SJSA1 (cell line): ENCODE results near the gene NCOA5. TPM values are rescaled to one million over a fixed set of nuclear protein-coding genes. Genes with fewer than 3 reads are reported as not detected.

Experiments
- DNase-seq, 2 experiments: peaks; one replicate each; pipeline ENCODE4 v3.0.0-alpha.2; 2015 to 2020; ENCODE audit warnings: low spot score in 2 of 2, low read depth in 1 of 2
- H3K27ac ChIP-seq: fragments of 250-450 bp; sonication (Bioruptor Pico); 2 replicates; pipeline ENCODE4 v1.5.1; 2020; ENCODE audit warnings: mild to moderate bottlenecking, moderate library complexity
- H3K27me3 ChIP-seq: fragments of 250-450 bp; sonication (Bioruptor Pico); replicated peaks from 2 replicates; pipeline ENCODE4 v1.5.1; 2020; ENCODE audit warnings: mild to moderate bottlenecking, moderate library complexity
- H3K36me3 ChIP-seq: fragments of 250-450 bp; sonication (Bioruptor Pico); 2 replicates; pipeline ENCODE4 v1.5.1; 2020; ENCODE audit warnings: mild to moderate bottlenecking
- H3K4me1 ChIP-seq: fragments of 250-450 bp; sonication (Bioruptor Pico); replicated peaks from 2 replicates; pipeline ENCODE4 v1.6.1; 2021; ENCODE audit warnings: mild to moderate bottlenecking
- H3K4me3 ChIP-seq: fragments of 250-450 bp; sonication (Bioruptor Pico); 2 replicates; pipeline ENCODE4 v1.5.1; 2020; ENCODE audit warnings: mild to moderate bottlenecking
- H3K9me3 ChIP-seq: fragments of 250-450 bp; sonication (Bioruptor Pico); replicated peaks from 2 replicates; pipeline ENCODE4 v1.5.1; 2020; ENCODE audit warnings: mild to moderate bottlenecking
- total RNA-seq: library from RNA; depleted of rRNA; stranded (reverse); fragments of >200 nt; shearing (Covaris generic); gene quantifications from 2 replicates; pipeline ENCODE4 v1.2.3, GENCODE V29; 2014

Gene NCOA5
- total RNA-seq, 1 experiment from 2014 or later, result 25.8 TPM

DNA sequence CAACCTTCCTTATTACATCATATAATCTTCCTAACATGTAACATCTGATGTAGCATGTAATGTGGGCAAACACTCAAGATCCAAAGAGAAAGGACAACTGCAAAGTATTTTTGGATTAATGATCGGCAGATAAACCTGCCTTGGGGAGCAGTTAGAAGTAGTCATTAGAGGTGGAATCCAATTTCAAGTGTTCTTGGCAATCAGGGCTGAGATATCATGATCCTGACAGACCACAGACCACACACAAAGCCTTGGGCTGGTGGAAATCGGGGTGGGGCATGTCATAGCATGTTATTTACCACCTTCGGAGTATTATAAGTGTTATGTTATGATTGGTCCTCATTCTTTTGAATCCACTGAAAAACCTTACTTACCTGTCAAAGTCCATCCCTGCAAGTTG is 16.3 kb downstream of the NCOA5 start:
- H3K4me1 ChIP-seq, result peaks cover 25% of the 10 kb centered on the region
- H3K9me3 ChIP-seq, result no peaks in the 10 kb centered on the region
- H3K36me3 ChIP-seq, result peaks cover 56% of the 10 kb centered on the region
- no peaks in the 10 kb centered on the region for H3K27me3 ChIP-seq
- no peak for DNase-seq
- H3K4me3 ChIP-seq, result no peak overlapping the region
- H3K27ac ChIP-seq, result no peak overlapping the region

DNA sequence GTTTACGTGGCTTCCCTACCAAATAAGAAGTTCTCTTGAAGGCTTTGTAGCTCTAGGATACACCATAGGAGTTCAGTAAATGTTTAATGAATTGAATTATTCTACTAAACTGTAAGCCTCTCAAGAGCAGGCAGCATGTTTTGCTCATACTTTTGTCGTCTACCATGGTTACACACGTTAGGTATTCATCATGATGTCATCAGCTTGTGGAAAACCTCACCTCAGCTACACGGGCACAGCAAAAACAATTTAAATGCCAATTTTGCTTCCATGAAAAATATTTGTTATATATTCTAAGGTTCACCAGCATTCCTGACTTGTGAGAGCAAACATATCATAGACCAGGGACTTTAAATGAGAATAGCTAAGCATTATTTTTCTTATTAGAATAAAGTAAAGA is 16.7 kb downstream of the NCOA5 start:
- Histone ChIP-seq H3K4me3 (no peak overlapping the region), H3K27me3 (no peaks in the 10 kb centered on the region), H3K4me1 (peaks cover 25% of the 10 kb centered on the region), H3K9me3 (no peaks in the 10 kb centered on the region), H3K27ac (no peak overlapping the region), H3K36me3 (peaks cover 56% of the 10 kb centered on the region)
- no peak for DNase-seq

DNA sequence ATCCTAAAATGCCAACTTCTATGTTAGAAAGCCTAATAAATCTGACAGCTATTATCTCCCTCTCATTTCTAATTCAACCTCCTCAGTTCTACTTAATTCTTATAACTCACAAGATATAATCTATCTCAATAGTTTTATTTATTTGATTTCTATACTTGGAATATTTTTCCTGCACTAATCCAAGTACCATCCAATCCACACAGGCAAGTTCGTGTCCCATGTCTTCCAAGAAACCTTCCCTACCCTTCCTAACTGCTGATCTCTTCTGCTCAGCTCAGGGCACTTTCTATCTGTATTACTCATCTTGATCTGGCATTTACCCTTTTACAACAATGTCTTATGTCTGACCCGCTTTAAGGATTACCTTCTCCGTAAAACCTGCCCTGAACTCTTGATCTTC is 18.2 kb downstream of the NCOA5 start:
- H3K27ac ChIP-seq, result no peak overlapping the region
- no peaks in the 10 kb centered on the region for H3K27me3 ChIP-seq
- peaks cover 25% of the 10 kb centered on the region for H3K4me1 ChIP-seq
- H3K9me3 ChIP-seq, result no peaks in the 10 kb centered on the region
- H3K4me3 ChIP-seq, result no peak overlapping the region
- no peak for DNase-seq
- H3K36me3 ChIP-seq, result peaks cover 61% of the 10 kb centered on the region

DNA sequence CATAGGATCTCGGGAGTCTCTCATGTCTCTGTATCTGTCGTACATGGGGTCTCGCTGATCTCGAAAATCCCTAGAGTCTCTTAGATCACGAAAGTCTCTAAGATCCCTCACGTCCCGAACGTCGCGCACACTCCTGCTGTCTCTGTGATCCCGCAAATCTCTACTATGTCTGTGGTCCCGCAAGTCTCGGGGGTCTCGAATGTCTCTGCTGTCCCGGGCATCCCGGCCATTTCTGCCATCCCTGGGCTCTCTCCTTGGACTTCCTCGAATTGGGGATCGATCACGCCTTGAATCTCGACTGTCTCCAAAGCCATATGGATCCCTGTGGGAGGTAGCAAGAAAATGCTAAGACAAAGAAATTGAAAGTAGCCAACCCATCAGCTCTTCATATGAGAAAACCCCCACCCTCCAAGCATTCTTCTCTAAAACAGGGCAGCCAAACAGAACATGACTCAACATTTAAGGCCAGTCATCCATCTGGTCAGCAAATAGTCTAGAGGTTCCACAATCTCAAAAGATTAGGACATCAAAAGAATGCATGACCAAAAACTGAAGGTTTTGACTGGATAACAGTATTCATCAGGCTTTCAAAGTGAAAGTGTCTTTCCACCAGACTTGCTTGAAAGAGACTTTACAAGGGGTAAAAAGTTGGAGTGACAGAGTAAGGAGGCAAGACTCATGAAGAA is 19.4 kb downstream of the NCOA5 start:
- H3K4me1 ChIP-seq, result peaks cover 25% of the 10 kb centered on the region
- no peaks in the 10 kb centered on the region for H3K27me3 ChIP-seq
- DNase-seq, result peak in 1 of 2 experiments; percentile 24
- H3K4me3 ChIP-seq, result no peak overlapping the region
- peaks cover 67% of the 10 kb centered on the region for H3K36me3 ChIP-seq
- no peak overlapping the region for H3K27ac ChIP-seq
- H3K9me3 ChIP-seq, result no peaks in the 10 kb centered on the region

DNA sequence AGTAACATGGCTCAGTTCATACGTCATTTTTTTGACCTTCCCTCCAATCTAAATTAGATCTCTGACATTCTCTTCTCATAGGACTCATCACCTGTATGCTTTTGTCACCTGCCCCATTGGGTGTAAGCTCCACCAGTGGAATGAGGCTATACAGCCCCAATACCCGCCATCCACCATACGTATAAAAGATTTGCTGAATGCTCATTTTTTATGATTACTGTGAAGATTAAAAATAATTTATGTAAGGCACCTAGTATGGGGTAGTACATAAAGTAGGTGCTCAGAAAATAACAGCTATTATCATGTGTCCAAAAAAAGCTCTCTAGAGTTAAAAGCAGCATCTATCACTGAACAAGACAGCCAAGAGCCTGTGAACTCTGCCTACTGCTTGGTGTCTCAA is 24.1 kb downstream of the NCOA5 start:
- peaks cover 87% of the 10 kb centered on the region for H3K36me3 ChIP-seq

DNA sequence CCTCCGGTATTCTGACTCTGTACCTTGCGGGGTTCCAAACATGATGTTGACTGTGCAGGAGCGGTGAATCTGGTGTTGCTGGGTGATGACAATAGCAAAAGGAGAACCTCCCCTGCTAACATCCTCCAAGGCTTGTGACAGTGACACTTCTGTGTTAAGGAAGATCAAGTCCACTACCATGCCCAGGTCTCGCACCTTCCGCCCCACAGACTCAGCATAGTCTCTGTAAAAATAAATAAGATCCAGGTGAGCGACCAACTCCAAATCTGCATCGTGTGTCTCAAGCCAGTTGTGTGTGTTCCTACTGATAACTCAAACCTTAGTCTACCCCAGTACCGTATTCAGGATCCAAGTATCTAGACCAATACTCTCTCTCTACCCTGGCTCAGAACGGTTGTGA is 24.8 kb downstream of the NCOA5 start:
- no peak overlapping the region for H3K4me3 ChIP-seq
- H3K27me3 ChIP-seq, result no peaks in the 10 kb centered on the region
- H3K27ac ChIP-seq, result no peak overlapping the region
- peaks cover 88% of the 10 kb centered on the region for H3K36me3 ChIP-seq
- no peaks in the 10 kb centered on the region for H3K9me3 ChIP-seq
- no peak for DNase-seq
- no peaks in the 10 kb centered on the region for H3K4me1 ChIP-seq

More for the DNA sequence above, 24.1 kb downstream of the NCOA5 start:
- H3K27ac ChIP-seq, result no peak overlapping the region
- no peaks in the 10 kb centered on the region for H3K27me3 ChIP-seq
- H3K9me3 ChIP-seq, result no peaks in the 10 kb centered on the region
- no peak overlapping the region for H3K4me3 ChIP-seq
- H3K4me1 ChIP-seq, result peaks cover 5% of the 10 kb centered on the region; the same call in 1 of the 2 replicates
- no peak for DNase-seq

DNA sequence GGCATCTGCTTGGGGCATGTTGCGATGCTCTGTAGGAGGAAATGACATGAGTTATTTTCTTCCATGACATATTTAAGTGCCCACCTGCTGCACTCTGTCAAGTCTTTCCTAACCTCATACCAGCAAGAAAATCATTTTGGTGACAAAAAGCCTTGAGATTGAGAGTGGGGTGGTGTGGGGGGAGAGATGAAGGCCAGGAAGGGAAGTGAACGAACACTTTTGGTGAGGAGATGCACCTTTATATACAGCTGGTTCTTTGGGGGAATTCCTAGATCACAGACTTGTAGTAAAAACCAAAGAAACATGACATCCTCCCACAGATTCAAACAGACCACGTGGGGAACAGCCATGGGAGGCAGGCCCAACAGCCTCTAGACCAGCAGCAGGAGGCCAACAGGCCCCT is 26.1 kb downstream of the NCOA5 start:
- H3K36me3 ChIP-seq, result peaks cover 85% of the 10 kb centered on the region
- no peak overlapping the region for H3K27ac ChIP-seq

DNA sequence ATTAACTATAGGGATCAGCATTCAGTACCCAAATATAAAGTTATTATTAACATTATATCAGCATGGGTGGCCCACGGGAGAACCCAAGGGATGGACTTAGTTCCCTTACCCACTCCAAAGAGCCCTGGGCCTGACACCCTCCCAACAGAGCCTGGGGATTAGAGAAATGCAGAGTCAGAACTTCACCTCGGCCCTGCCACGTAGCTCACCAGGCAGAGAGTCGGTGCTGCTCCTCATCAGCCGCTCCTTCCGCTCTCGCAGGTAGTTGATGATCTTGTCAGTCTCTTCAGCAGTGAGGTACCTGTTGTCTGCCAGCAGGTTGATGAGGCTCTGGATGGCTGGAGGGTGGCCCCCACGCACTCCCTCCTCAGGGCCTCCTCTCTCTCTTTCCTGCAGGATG is 26.6 kb downstream of the NCOA5 start:
- Histone ChIP-seq H3K4me1 (no peaks in the 10 kb centered on the region; the same call in 1 of the 2 replicates), H3K4me3 (no peak overlapping the region), H3K27me3 (no peaks in the 10 kb centered on the region; the same call in 1 of the 2 replicates), H3K27ac (no peak overlapping the region), H3K9me3 (no peaks in the 10 kb centered on the region), H3K36me3 (peaks cover 80% of the 10 kb centered on the region)
- no peak for DNase-seq

More for the DNA sequence above, 26.1 kb downstream of the NCOA5 start:
- H3K4me1 ChIP-seq, result no peaks in the 10 kb centered on the region
- no peak overlapping the region for H3K4me3 ChIP-seq
- no peak for DNase-seq
- no peaks in the 10 kb centered on the region; the same call in 1 of the 2 replicates for H3K27me3 ChIP-seq
- no peaks in the 10 kb centered on the region for H3K9me3 ChIP-seq

DNA sequence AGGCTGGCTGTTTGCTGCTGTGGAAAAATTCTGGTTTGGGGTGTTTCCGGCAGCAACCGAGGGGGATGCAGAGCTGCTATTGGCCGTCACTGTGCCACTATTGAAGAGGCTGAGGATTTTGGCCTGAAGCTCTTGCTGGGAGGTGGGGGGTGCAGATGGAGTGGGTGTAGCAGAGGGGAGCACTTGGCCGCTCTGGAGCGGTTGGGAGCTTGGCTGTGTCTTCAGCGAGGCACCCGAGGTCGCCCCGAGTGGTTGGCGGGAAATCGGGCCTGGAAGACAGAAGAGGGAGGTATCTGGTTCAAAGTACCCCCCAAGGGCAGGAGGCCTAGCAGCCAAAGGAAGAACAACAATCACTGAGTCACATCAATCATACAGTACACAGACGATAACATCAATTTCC is 27.1 kb downstream of the NCOA5 start:
- no peaks in the 10 kb centered on the region; the same call in 1 of the 2 replicates for H3K4me1 ChIP-seq
- H3K4me3 ChIP-seq, result no peak overlapping the region
- peaks cover 74% of the 10 kb centered on the region for H3K36me3 ChIP-seq
- DNase-seq, result no peak
- no peaks in the 10 kb centered on the region for H3K9me3 ChIP-seq
- H3K27me3 ChIP-seq, result peaks cover 3% of the 10 kb centered on the region; the same call in 1 of the 2 replicates
- no peak overlapping the region for H3K27ac ChIP-seq

DNA sequence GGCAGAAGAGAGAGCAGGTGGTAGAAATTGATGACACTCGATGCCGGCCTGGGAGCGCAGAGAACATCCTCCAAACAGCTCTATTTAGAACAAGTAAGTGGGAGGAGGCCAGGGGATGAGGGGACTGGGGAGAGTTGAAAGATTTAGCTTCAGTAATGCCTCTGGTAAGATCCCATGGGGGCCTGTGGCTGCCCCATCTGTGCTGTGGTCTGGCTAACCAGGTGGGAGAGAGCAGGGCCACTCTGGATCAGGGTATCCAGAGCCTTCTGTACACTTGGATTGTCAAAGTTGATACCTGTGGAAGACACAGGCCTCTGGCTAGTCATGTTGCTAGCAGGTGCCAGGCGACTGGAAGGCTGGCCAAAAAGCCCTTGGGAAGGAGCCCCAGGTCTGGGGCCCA is 27.6 kb downstream of the NCOA5 start:
- H3K4me3 ChIP-seq, result no peak overlapping the region
- H3K9me3 ChIP-seq, result no peaks in the 10 kb centered on the region; the same call in 1 of the 2 replicates
- no peaks in the 10 kb centered on the region; the same call in 1 of the 2 replicates for H3K4me1 ChIP-seq
- no peak for DNase-seq
- peaks cover 72% of the 10 kb centered on the region for H3K36me3 ChIP-seq
- H3K27me3 ChIP-seq, result peaks cover 7% of the 10 kb centered on the region; the same call in 1 of the 2 replicates
- no peak overlapping the region for H3K27ac ChIP-seq

DNA sequence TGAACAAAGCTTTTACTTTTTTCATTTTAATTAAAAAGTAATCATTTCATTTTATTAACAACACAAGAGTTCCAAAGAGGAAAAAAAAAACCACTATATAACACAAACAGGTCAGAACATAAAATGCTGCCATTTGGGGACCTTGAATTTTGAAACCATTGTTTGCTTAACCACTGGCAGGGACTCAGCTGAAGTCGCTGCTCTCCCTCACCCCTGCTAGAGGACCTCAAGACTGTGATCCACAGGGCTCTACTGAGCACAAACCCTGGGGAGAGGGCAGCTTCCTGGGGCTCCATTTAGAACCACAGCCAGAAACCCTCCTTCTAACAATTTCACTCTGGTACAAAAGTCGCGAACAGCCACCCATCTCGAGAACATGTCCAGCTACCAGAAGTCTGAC is 28.8 kb downstream of the NCOA5 start:
- no peak overlapping the region for H3K27ac ChIP-seq
- no peaks in the 10 kb centered on the region; the same call in 1 of the 2 replicates for H3K4me1 ChIP-seq
- no peak for DNase-seq
- peaks cover 60% of the 10 kb centered on the region for H3K36me3 ChIP-seq
- peaks cover 9% of the 10 kb centered on the region; the same call in 1 of the 2 replicates for H3K27me3 ChIP-seq
- H3K4me3 ChIP-seq, result no peak overlapping the region
- H3K9me3 ChIP-seq, result no peaks in the 10 kb centered on the region; the same call in 1 of the 2 replicates

DNA sequence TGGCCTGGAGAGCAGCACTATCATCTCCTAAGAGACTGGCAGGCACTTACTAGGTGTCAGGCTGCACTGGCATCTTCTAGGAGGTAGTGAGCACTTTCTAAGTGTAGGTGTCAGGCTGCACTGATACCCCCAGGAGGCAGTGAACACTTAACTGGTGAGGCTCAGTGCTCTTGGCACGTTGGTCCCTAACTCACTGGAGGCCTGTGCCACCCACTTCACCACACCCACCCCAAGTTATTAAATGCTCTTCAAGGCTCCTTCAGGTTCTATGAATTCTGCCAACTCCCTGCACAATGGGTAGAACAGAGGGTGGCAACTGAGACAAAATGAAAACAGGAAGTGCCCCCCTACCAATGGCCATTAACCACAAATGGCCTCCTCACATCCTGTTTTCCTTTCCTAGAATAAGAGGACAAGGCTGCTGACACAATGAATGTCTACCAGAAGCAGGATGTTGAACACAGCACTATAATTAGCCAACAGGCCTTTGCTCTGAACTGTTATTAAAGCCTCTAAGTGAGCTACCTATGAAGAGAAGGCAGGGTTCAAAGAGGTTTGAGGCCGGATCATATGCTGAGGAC is 29.4 kb downstream of the NCOA5 start:
- no peak for DNase-seq
- no peaks in the 10 kb centered on the region; the same call in 1 of the 2 replicates for H3K4me1 ChIP-seq

DNA sequence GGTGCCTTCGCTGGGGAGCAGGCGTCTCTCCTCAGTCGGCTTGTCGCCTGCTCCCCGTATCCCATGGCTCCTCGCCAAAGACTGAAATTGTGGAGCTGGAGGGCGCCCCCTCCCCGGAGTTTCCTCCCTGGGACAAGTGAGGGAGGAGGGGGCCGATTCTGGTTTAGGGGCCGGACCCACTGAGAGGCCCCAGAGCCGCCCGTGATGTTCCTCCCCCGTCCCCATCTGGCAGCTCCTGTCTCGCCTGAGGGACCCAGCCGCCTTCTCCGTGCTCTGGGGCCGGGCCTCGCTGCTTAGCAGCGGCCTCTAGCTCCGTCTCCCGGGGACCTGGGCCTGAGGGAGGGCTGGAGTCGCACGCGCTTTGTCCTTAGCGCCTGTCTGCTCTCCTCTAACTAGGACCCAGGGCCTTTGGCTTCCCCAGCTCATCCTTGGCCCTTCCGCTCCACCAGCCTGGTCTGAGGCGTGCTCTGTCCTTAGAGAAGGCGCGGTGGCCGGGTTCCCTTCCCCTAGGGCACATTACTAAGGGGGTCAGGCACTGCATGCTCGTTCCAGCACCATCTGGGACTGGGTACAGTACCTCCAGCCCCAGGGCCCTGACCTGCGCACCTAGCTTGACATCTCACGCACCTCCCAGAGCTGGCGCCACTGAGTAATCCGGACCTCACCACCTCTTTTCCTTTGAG is 31.0 kb downstream of the NCOA5 start:
- Histone ChIP-seq H3K27me3 (peaks cover 9% of the 10 kb centered on the region; the same call in 1 of the 2 replicates), H3K4me3 (no peak overlapping the region), H3K4me1 (no peaks in the 10 kb centered on the region; the same call in 1 of the 2 replicates), H3K36me3 (peaks cover 37% of the 10 kb centered on the region), H3K9me3 (no peaks in the 10 kb centered on the region; the same call in 1 of the 2 replicates), H3K27ac (no peak overlapping the region)
- DNase-seq, result no peak

More for the DNA sequence above, 29.4 kb downstream of the NCOA5 start:
- Histone ChIP-seq H3K4me3 (no peak overlapping the region), H3K27ac (no peak overlapping the region), H3K9me3 (no peaks in the 10 kb centered on the region; the same call in 1 of the 2 replicates), H3K27me3 (peaks cover 9% of the 10 kb centered on the region; the same call in 1 of the 2 replicates), H3K36me3 (peaks cover 54% of the 10 kb centered on the region)
